SK-N-SH treated with all-trans-retinoic acid at 6 μM for 48 hours (cell line): ENCODE data around the gene OXCT1.
A peak's percentile ranks its signal among the peaks of the same experiment; 100 is the strongest.

Experiments
- ATAC-seq: fragments of 200-7000 bp; cut with Tn5 transposase; 3 replicates; pipeline ENCODE4 v1.9.1; 2020; ENCODE audit warnings: mild to moderate bottlenecking, moderate library complexity
- ARNTL ChIP-seq: fragments of 450-650 bp; formaldehyde crosslinking; IDR thresholded peaks from 2 replicates; pipeline ENCODE4 v1.5.0; 2020; ENCODE audit warnings: low read depth, mild to moderate bottlenecking, moderate library complexity, borderline replicate concordance
- BACH2 ChIP-seq: fragments of 250-450 bp; sonication (Bioruptor Pico); IDR thresholded peaks from 2 replicates; pipeline ENCODE4 v1.9.0; 2021; ENCODE audit warnings: mild to moderate bottlenecking, borderline replicate concordance
- CSDC2 ChIP-seq: fragments of 250-450 bp; sonication (Bioruptor Pico); IDR thresholded peaks from 2 replicates; pipeline ENCODE4 v1.5.0; 2020; ENCODE audit warnings: mild to moderate bottlenecking, moderate library complexity
- CSRNP3 ChIP-seq: fragments of 250-450 bp; sonication (Bioruptor Pico); IDR thresholded peaks from 2 replicates; pipeline ENCODE4 v1.5.1; 2021; ENCODE audit warnings: mild to moderate bottlenecking, moderate library complexity
- GLIS3 ChIP-seq: fragments of 250-450 bp; sonication (Bioruptor Pico); IDR thresholded peaks from 2 replicates; pipeline ENCODE4 v1.5.0; 2020; ENCODE audit warnings: mild to moderate bottlenecking, moderate library complexity
- OSR1 ChIP-seq: fragments of 250-450 bp; sonication (Bioruptor Pico); IDR thresholded peaks from 2 replicates; pipeline ENCODE4 v1.8.0; 2022; ENCODE audit warnings: moderate library complexity, mild to moderate bottlenecking, inconsistent platforms
- PATZ1 ChIP-seq: fragments of 250-450 bp; sonication (Bioruptor Pico); IDR thresholded peaks from 2 replicates; pipeline ENCODE4 v1.8.0; 2020; ENCODE audit warnings: mild to moderate bottlenecking, moderate library complexity, borderline replicate concordance
- PPARA ChIP-seq: fragments of 250-450 bp; sonication (Bioruptor Pico); IDR thresholded peaks from 2 replicates; pipeline ENCODE4 v1.5.0; 2020; ENCODE audit warnings: mild to moderate bottlenecking, borderline replicate concordance
- RARB ChIP-seq: fragments of 250-450 bp; sonication (Bioruptor Pico); IDR thresholded peaks from 2 replicates; pipeline ENCODE4 v1.8.0; 2021; ENCODE audit warnings: mild to moderate bottlenecking, moderate library complexity
- TCF4 ChIP-seq: fragments of 250-450 bp; sonication (Bioruptor Pico); IDR thresholded peaks from 2 replicates; pipeline ENCODE4 v1.8.0; 2021; ENCODE audit warnings: mild to moderate bottlenecking, moderate library complexity, borderline replicate concordance
- TOX ChIP-seq: fragments of 250-450 bp; sonication (Bioruptor Pico); IDR thresholded peaks from 2 replicates; pipeline ENCODE4 v1.8.0; 2021; ENCODE audit warnings: mild to moderate bottlenecking, moderate library complexity, borderline replicate concordance
- ZFP3 ChIP-seq: fragments of 250-450 bp; sonication (Bioruptor Pico); IDR thresholded peaks from 2 replicates; pipeline ENCODE4 v1.5.0; 2020; ENCODE audit warnings: mild to moderate bottlenecking, moderate library complexity
- ZFP30 ChIP-seq: fragments of 450-650 bp; formaldehyde crosslinking; IDR thresholded peaks from 2 replicates; pipeline ENCODE4 v1.5.0; 2022; ENCODE audit warnings: mild to moderate bottlenecking, moderate library complexity
- ZNF565 ChIP-seq: fragments of 450-650 bp; formaldehyde crosslinking; conservative IDR thresholded peaks from 2 replicates; pipeline ENCODE4 v1.5.0; 2020; ENCODE audit warnings: low read depth, mild to moderate bottlenecking, moderate library complexity
- ZNF70 ChIP-seq: fragments of 450-650 bp; formaldehyde crosslinking; IDR thresholded peaks from 2 replicates; pipeline ENCODE4 v1.5.0; 2020; ENCODE audit warnings: mild to moderate bottlenecking, moderate library complexity
- TF ChIP-seq, protein P1 (sequence below): fragments of 250-450 bp; sonication (Bioruptor Pico); IDR thresholded peaks from 2 replicates; pipeline ENCODE4 v1.5.0; 2020; ENCODE audit warnings: mild to moderate bottlenecking, moderate library complexity

The OXCT1 gene

GRCh38 chr5:41708604-41708940, 161.7 kb downstream of the OXCT1 start:
- TF ChIP-seq ZNF565 (CRISPR knock-in tag) (no peak), CSDC2 (CRISPR knock-in tag) (no peak), BACH2 (CRISPR knock-in tag) (no peak), CSRNP3 (CRISPR knock-in tag) (no peak), ZFP3 (CRISPR knock-in tag) (no peak), PATZ1 (CRISPR knock-in tag) (no peak)
- TF ChIP-seq, protein P1, sequence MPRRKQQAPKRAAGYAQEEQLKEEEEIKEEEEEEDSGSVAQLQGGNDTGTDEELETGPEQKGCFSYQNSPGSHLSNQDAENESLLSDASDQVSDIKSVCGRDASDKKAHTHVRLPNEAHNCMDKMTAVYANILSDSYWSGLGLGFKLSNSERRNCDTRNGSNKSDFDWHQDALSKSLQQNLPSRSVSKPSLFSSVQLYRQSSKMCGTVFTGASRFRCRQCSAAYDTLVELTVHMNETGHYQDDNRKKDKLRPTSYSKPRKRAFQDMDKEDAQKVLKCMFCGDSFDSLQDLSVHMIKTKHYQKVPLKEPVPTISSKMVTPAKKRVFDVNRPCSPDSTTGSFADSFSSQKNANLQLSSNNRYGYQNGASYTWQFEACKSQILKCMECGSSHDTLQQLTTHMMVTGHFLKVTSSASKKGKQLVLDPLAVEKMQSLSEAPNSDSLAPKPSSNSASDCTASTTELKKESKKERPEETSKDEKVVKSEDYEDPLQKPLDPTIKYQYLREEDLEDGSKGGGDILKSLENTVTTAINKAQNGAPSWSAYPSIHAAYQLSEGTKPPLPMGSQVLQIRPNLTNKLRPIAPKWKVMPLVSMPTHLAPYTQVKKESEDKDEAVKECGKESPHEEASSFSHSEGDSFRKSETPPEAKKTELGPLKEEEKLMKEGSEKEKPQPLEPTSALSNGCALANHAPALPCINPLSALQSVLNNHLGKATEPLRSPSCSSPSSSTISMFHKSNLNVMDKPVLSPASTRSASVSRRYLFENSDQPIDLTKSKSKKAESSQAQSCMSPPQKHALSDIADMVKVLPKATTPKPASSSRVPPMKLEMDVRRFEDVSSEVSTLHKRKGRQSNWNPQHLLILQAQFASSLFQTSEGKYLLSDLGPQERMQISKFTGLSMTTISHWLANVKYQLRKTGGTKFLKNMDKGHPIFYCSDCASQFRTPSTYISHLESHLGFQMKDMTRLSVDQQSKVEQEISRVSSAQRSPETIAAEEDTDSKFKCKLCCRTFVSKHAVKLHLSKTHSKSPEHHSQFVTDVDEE (CRISPR knock-in tag), result no peak
- ATAC-seq, result no peak

GRCh38 chr5:41707853-41708603, 162.2 kb downstream of the OXCT1 start:
- ATAC-seq, result peak; percentile 70
- TF ChIP-seq ARNTL (CRISPR knock-in tag), result no peak
- TF ChIP-seq ZNF70 (CRISPR knock-in tag), result no peak
- TF ChIP-seq BACH2 (CRISPR knock-in tag), result no peak
- TF ChIP-seq, protein P1 (CRISPR knock-in tag), result no peak
- no peak for TF ChIP-seq CSRNP3 (CRISPR knock-in tag)
- TF ChIP-seq OSR1 (CRISPR knock-in tag), result no peak
- no peak for TF ChIP-seq TOX (CRISPR knock-in tag)
- TF ChIP-seq, all 23 proteins: peak for 0

GRCh38 chr5:41695920-41696582, 174.2 kb downstream of the OXCT1 start:
- peak; percentile 76 for ATAC-seq
- no peak for TF ChIP-seq ZFP30
- no peak for TF ChIP-seq TCF4 (CRISPR knock-in tag)
- TF ChIP-seq PPARA (CRISPR knock-in tag), result no peak
- TF ChIP-seq TOX (CRISPR knock-in tag), result no peak
- TF ChIP-seq BACH2 (CRISPR knock-in tag), result no peak
- no peak for TF ChIP-seq RARB (CRISPR knock-in tag)
- TF ChIP-seq ZNF565 (CRISPR knock-in tag), result no peak
- no peak for TF ChIP-seq PATZ1 (CRISPR knock-in tag)
- TF ChIP-seq, protein P1 (CRISPR knock-in tag), result no peak
- no peak for TF ChIP-seq GLIS3
- no peak for TF ChIP-seq OSR1 (CRISPR knock-in tag)
